8988T (cell line): ENCODE data around the gene GLE1.
A peak's percentile ranks its signal among the peaks of the same experiment; 100 is the strongest.
"Not testable (repeated sequence)": the region's sequence is repeated elsewhere in the genome, so short reads cannot be mapped to it uniquely, and the experiment has no call there.

Experiments used
- DNase-seq: peaks from one replicate; pipeline ENCODE4 v3.0.0; 2011

The GLE1 gene

DNA sequence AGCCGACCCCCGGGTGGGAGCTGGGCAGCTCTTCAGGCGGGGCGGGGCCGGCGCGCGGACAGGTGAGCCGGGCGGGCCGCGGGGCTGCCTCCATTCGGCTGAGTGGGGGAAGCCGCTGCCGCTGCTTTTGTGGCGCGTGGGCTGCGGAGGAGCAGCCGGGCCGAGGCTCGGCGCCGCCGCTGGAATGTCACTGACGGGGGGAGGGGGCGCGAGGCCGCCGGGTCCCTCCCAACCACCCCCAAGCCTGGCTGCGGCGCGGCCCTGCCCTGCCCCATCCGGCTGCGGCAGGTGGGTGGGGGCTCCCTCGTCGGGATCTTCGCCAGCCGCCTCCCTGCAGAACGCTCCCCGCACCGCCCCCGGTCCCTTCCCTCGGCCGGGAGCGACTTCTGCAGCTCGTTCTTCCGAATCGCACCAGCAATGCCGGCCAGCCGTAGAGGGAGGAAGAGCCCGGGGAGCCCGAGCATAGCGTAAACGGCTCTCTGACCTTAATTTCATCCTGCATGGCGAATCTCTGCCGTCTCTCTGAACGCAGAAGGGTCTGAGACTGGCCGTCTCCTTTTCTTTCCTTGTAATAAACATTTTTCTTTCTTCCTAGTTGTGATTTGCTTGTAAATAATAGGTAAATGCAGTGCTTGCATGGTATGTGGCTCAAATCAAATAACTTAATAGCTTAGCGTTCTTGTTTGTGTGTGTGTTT, 48.4 kb downstream of the GLE1 start:
- peak; percentile 44 for DNase-seq

DNA sequence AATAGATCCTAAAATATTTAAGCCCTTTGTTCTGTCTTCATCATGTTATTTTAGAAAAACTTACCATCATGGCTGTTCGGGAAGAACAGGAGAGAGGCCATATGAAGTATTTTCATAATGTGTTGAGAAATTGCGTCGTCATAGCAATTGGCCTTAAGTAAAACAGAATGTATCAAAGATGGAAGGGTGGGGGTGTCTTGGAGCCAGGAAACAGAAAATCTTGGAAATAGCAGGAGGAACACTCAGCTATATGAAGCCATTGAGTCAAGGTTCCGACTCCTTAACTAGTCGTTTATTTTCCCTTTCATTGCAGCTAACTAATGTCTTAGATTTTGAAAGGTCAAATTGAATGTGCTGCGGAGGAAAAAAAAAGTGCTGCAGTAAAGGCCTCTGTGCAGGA, 49.2 kb downstream of the GLE1 start:
- no peak for DNase-seq

- peak; percentile 63 for DNase-seq
These were observed 49.8 kb downstream of the GLE1 start for GRCh38 chr9:128554155-128554862.

GRCh38 chr9:128555180-128555721, 50.7 kb downstream of the GLE1 start:
- DNase-seq, result peak; percentile 53

DNA sequence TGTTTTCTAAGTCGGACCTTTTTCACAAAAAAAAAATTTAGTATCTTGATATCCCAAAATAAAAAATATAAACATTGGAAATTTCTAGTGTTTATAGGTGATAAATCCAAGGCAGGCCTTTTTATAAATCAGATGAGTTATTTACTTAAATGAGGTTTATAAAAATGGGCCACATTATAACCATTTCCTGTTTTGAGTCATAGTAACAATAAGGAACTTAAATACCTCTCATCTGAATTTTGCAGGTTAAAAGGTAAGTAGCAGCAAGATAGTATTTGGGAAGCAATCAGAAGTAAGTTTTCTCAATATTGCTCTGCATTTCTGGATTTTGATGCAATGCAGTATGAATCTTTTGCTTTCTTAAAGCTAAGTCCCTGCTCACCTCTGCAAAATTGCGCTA, 51.8 kb downstream of the GLE1 start:
- no peak for DNase-seq

DNA sequence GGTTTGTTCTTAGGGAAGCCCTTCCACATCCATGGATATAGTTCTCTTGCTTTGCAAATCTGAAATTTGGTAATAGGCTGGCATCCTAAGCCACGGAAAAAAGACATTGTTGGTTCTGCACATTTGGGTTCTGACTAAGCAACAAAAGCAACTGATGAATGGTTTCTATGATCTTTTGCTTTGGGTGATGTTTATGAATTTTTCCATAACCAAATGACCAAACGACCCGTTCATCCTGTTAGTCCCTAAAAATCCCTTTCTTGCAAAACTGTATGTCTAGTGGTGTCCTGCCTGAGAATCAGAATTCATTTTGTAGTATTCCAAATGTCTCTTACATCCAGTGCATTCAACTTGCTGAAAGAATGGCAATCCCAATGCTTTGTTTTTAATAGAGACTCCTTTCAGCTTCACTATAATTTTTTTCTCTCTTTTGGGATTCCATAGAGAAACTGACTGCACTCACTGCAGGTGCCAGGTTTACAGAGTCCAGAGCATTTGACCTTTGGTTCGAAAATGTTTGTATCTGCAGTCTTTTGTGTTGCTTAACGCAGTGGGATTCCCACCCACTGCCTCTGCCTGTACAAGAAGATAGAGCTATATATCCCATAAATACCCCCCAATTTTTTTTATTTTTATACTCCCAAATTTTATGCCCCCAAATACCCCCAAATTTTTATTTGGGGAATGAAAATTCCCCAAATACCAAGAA, 52.6 kb downstream of the GLE1 start:
- no peak for DNase-seq

DNA sequence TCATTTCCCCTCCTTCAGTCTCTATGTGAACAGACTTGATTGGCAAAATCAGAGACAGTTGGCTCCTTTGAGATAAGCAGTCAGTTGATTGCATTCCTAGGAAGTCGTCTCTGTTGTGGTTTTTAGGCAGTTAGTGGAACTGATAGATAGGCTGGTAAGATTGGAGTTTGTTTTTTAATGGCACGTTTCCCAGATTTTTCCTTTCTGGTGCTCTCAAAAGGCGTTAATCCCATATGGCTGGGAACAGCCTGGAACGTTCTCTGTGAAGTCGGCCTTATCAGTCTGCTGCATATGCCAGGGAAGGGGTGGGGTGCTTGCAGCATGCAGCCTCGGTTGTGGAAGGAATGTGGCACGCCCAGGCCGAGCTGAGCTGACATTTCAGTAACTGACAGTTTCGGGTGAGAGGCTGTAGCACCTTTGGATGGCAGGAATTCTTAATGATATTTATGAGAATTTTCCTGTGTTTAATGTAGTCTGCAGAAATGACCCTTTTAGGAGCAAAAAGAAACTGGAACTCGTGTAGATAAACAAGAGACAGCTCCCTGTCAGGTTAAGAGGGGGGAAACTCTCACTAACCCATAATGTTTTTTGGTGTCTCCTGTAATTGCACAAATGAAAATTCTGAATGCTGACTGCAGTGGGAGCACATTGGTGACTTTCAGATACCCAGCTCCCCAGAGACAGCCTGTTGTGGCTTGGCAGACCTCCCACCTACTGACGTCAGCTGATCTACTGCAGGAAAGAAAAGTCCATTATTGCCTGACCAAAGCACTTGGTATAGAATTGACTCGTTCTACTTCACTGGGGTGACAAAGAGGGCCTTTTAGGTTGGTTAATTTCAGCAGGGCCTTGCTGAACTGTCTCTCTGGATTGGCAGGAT, 54.2 kb downstream of the GLE1 start:
- no peak for DNase-seq

DNA sequence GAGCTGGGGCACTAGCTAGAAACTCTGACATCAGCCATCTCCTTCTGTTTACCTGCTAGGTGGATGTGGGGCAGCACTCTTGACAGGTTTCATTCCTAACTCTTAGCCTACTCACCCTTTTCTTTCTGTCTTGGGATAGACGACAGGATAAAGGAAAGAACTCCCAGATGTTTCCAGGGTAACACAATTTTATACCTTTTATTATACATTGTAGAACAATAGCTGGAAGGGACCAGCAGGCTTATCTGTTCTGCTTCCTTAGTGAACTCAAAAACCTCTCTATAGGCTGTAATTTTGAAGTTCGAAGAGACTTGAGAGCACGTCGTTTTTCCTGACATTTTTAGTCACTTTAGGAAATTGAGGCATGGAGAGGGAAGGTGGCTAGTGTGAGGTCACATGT, 61.1 kb downstream of the GLE1 start:
- DNase-seq, result no peak

DNA sequence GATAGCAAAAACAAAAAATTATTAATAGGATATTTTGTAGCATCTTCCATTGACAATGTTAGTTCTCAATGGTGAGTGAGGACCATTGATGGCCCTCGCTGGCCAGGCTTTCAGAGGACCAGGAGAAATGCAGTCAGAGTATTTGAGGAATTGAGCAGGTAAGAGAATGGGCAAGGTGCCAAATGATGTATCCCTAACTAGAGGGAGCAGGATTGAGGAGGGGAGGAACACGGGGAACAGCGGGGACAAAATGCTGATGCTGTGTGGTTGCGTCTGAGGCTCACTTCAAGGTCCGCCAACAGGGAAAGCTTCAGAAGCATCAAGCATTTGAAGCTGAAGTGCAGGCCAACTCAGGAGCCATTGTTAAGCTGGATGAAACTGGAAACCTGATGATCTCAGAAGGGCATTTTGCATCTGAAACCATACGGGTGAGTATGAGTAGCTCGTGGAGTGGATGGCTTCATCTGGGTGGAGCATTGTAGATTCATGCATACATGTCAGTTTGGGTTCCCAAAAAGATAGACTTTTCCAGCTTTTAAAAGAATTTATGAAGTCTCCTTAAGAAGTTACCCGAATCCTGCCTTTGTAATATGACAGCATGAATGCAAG, 64.1 kb downstream of the GLE1 start:
- DNase-seq, result no peak

- no peak for DNase-seq
These were observed 71.0 kb downstream of the GLE1 start for GRCh38 chr9:128575469-128575868.

GRCh38 chr9:128575916-128576315, 71.4 kb downstream of the GLE1 start:
- no peak for DNase-seq

GRCh38 chr9:128577206-128577605, 72.7 kb downstream of the GLE1 start:
- DNase-seq, result no peak

- no peak for DNase-seq
These were observed 74.7 kb downstream of the GLE1 start for GRCh38 chr9:128579194-128579593.

DNA sequence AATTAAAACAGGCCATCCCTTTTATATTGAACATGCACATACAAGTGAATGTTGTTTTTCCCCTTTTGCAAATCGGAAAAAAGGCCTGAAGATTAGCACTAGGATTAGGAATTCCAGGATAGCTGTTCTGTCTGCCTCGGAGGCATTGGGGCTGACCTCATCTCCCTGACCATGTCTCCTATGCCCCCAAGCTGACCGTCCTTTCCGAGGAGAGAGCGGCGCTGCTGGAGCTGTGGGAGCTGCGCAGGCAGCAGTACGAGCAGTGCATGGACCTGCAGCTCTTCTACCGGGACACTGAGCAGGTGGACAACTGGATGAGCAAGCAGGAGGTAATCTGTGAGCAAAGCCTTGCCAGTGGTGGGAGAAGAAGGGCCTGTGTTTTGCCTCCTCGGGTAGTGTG, 76.2 kb downstream of the GLE1 start:
- DNase-seq, result no peak

- DNase-seq, result not testable (repeated sequence)
These were observed 80.6 kb downstream of the GLE1 start for GRCh38 chr9:128585155-128585554.

- not testable (repeated sequence) for DNase-seq
These were observed 82.4 kb downstream of the GLE1 start for GRCh38 chr9:128586934-128587333.

- DNase-seq, result no peak
These were observed 82.9 kb downstream of the GLE1 start for GRCh38 chr9:128587453-128587852.

DNA sequence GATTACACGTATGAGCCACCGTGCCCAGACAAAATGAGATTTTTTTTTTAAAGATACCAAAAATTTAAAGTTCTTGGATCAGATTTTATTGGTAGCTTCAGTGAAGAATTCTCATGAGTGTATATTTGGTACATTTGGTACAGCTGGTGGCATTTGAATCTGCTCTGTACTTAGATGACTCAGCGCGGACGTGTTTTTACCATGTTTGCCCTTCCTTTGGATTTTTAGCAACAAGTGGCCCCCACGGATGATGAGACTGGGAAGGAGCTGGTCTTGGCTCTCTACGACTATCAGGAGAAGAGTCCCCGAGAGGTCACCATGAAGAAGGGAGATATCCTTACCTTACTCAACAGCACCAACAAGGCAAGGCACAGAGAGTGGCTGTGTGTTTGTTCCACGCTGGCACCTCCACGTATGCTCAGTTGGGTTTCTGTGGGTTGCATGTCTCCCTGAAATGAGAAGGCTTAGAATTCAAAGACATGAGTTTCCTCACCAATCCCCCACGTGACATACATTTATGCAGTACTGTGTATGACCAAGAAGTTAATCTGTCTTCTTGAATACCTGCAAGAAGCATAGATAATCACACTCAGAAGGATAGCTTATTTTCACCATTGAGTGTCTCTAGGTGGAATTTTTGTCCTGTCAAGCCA, 84.2 kb downstream of the GLE1 start:
- no peak for DNase-seq
